HK-2 (cell line): ENCODE data around the gene ZNF837.
A peak's percentile ranks its signal among the peaks of the same experiment; 100 is the strongest.
"Not testable (repeated sequence)": the region's sequence is repeated elsewhere in the genome, so short reads cannot be mapped to it uniquely, and the experiment has no call there.

Experiments used
- DNase-seq: peaks from one replicate; pipeline ENCODE4 v3.0.0-alpha.2; 2018; ENCODE audit not compliant: unreplicated experiment

The ZNF837 gene

DNA sequence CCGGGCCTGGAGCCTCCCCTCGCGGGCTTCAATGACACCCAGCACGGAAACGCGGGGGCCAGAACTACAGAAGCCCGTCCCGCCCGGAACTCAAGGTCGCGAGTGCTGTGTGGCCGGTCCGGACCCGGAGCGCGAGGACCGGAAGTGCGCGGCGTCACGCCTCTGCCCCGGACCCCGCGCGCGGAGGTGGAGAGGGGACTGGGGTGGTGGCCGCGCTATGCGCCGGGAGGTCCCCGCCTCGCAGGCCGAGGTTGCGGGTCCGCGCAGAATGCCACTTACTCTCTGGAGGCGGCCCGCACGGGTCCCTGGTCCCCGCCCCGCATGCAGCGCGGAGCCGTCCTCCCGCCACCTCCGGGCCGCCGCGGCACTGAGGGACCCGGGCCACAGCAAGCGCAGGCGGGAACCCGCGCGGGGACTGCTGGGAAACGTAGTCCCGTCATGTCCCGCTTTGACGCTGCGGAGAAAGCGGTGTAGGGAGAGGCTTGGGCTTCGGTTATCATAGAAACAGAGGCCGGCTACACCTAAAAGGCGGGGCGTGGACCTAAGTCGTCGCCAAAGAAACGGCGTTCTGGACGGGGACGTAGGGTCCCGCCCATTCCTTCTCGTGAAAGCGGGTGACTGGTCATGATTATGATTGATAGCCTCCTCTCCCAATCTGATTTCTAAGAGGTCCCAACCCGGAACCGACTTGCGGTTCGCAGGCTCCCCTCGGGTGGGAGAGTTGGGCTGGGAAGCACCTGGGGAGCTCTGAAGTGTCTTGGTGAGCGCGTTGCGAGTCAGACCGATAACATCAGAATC is at the start of gene ZNF837:
TSS of gene ZNF837 (minus strand) at position 369 of the 798 bp plus-strand sequence. CDS start 11,698 bp downstream, outside the sequence.
- peak; percentile 99 for DNase-seq

DNA sequence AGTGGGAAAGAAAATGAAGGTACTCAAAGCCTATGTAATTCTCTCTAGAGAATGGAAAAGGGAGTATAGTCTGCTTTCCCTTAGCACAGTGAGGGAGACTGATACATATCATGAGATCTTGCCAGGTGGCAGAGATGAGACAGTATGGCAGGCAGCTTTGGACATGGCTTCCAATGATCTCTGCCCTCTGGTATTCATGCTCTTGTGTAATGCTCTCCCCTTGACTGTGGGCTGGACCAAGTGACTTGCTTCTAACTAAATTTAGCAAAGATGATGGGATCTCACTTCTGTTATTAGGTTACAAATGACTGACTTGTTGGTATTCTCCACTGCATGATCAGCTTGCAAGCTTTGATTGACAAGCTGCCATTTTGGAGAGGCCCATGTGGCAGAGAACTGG is 48.9 kb upstream of the ZNF837 start:
- DNase-seq: no peak

DNA sequence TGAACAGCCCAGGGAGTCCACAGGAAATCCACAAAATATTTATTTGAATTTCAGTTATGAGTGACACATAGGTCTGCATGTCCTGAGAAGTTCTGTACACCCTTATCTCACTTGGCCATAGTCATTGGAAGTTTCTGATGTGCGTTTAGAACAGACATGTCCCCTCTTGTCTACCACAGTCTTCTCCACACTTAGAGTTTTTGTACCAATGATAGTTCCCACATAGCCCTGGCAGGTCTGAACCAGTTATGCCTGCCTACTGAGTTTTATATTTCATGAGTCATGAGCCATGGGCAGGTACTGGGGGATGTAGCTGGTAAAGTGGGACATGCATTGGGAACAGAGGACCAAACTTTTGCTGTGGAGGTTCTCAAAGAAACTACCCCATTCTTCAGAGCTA is 47.8 kb upstream of the ZNF837 start:
- no peak for DNase-seq

GRCh38 chr19:58417071-58417470 is 36.2 kb upstream of the ZNF837 start:
- DNase-seq: no peak

- no peak for DNase-seq
Observed at GRCh38 chr19:58416604-58417003, 35.8 kb upstream of the ZNF837 start.

DNA sequence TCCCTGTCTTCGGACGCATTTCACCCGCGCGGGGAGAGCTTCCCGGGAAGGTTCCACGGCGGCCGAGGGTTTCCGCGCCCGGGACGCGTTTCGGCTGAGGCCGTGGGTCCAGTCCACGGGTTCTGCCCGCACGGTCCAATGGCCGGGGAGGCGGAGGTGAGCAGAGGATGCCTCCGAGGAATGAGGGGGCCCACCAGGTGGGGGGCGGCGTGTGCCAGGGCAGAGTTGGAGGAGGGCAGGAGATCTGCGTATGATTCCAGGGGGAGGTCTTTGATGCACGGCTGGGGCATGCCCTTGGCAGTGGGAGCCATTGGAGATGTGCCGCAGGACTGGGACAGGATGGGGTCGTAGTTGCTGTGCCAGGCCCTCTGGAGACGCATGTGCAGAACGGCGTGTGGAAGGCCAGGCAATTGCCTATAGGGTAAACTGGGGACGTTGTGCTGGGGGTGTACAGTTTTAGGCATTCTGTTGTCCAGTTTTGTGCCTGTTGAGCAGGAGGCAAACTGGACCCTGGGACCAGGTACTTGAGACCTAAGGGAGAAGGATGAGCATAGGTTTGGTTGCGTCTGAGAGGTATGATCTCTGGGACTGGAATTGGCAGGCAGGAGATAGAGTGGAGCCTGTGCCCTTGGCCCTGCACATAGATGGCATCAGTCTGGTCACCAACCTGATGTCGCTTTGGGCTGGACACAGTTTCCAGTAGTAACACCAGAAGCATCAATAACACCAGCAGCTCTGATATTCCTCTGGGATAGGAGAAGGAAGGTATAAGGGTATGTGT is 28.4 kb upstream of the ZNF837 start:
- DNase-seq: peak; percentile 73

- peak; percentile 99 for DNase-seq
Observed at GRCh38 chr19:58408152-58409009, 27.6 kb upstream of the ZNF837 start, which contains the start of gene ZNF584. ZNF584 (plus strand) TSS chr19:58408649; CDS start chr19:58409148, 499 bp downstream.

DNA sequence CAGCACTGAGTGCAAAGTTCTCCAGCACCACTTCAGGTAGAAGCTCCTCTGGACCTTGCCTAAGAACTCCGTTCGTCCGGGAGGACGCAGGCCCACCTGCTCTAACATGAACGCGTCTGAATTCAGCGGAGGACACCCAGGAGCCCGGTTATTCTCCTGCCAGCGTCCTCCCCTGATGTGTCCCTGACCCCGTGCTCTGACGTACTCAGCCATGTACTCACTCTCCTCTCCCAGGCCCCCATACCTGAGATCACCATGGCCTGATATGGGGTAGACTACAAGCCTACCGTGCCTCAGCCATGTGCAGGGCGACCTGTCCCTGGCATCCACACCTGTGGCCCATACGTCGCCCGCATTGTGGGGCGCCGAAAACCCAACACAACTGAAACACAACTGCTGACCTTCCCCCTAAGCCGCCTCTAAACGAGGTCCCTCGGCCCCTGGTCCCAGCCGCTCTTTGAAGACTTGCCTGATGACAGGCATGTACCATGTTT is 26.9 kb upstream of the ZNF837 start:
- DNase-seq: no peak

- DNase-seq: no peak
Observed at GRCh38 chr19:58406818-58407657, 26.2 kb upstream of the ZNF837 start.

GRCh38 chr19:58403920-58404478 is 23.2 kb upstream of the ZNF837 start:
- not testable (repeated sequence) for DNase-seq

GRCh38 chr19:58401840-58402421 is 21.1 kb upstream of the ZNF837 start:
- DNase-seq: no peak

GRCh38 chr19:58400916-58401839 is 20.3 kb upstream of the ZNF837 start:
- DNase-seq: peak; percentile 100

DNA sequence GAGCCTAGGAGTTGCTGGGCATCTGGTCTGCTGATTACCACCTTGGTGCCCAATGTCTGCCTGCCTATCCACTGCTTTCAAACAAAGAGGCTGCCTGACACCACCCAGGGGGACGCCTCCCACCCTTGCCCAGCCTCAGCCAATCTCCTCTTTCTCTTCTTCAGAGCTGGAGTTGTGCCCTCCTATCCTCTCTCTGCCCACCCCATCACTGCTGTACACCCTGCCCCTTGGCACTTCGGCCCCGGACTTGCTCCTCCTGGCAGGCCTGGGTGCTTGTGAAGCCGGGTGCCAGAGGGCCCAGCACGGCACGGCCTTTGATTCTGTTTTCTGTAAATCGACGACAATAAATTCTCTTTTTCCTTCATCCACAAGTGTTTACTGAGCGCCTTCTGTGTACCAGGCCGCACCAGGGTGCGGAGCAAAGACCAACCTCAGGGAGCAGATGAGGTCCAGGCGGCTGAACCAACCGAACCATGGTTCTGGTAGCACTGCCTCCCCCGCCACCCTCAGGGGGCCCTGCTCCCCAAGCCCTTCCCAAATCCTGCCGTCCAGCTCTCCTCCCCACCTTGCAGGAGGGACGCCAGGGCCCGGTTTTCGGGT is 19.6 kb upstream of the ZNF837 start:
- peak; percentile 73 for DNase-seq

DNA sequence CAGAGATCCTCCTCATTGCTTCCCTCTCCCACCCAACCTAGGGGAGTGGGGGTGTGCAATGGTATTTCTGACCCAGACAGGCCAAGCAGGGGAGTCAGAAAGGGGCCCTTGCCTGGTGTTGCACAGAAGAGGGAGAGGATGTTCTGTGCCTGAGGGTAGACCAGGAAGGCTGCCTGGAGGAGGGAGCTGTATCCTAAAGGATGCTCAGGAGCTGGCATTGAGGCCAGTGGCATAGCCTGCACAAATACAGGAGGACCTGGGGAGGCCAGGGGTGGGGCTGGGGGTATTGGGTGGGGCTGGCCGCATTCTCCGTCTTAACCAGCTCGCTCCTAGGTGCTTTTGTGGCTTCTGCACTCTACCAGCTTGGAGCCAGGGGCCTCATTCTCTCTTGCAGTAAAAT is 19.1 kb upstream of the ZNF837 start:
- DNase-seq: no peak

DNA sequence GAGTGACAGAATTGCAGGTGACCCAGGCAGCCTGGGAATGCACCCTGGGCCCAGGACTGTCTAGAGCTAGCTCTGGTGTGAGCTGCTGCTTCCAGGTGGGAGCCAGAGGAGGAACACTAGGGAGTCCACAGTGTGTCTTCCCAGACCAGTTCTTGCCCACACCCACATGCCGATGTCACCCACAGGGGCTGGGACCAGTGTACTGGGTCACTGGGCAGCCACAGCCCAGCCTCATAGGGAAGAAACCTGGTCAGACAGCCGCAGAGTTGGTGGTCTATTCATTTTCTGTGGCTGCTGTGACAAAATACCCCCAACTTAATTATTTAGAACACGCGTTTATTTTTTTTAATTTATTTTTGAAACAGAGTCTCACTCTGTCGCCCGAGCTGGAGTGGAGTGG is 17.7 kb upstream of the ZNF837 start:
- no peak for DNase-seq

- no peak for DNase-seq
Observed at GRCh38 chr19:58398087-58398486, 17.3 kb upstream of the ZNF837 start.

GRCh38 chr19:58397533-58398037 is 16.8 kb upstream of the ZNF837 start:
- DNase-seq: no peak
